Activated T-cell treated with anti-CD3 and anti-CD28 coated beads, Interleukin-2, amount 50 U/mL, for 24 hours (primary cell): Measurements from ENCODE around the gene LIN52.

ENCODE experiments used
- DNase-seq: peaks from one replicate; pipeline ENCODE4 v3.0.0-alpha.2; 2020
- H3K27ac Mint-ChIP-seq: 2 replicates; pipeline ENCODE4 v1.8.0; 2020; ENCODE audit warnings: mild to moderate bottlenecking, mixed read lengths
- H3K27me3 Mint-ChIP-seq: 2 replicates; pipeline ENCODE4 v1.8.0; 2020; ENCODE audit warnings: mixed read lengths
- H3K36me3 Mint-ChIP-seq: 2 replicates; pipeline ENCODE4 v1.8.0; 2020; ENCODE audit warnings: low read depth, mixed read lengths
- H3K4me1 Mint-ChIP-seq: 2 replicates; pipeline ENCODE4 v1.8.0; 2020; ENCODE audit warnings: low read depth, mixed read lengths
- H3K4me3 Mint-ChIP-seq: 2 replicates; pipeline ENCODE4 v1.8.0; 2020; ENCODE audit warnings: mild to moderate bottlenecking, moderate library complexity, mixed read lengths
- H3K9me3 Mint-ChIP-seq: 2 replicates; pipeline ENCODE4 v1.8.0; 2020; ENCODE audit warnings: mixed read lengths

The LIN52 gene

DNA sequence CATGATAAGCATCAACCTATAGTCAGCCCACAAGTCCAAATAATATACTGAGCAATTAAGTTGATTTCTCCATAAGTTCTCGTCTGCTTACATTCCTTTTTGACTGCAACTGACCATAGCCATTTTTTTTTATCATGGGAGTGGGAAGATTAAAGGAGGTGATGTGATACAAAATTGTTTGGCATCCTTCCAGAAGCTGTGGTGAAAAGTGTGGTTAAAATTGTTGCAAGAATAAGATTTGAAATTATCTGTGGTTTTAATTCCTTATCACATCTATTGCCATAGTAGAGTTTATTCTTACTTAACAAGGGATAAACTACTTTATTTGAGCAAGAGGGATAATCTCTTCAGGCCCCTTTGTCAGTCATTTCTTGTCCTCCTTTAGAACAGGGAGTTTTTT is 50.7 kb downstream of the LIN52 start:
- Mint-ChIP-seq H3K27me3 (no peaks in the 10 kb centered on the region), H3K9me3 (no peaks in the 10 kb centered on the region), H3K4me1 (peaks cover 24% of the 10 kb centered on the region), H3K36me3 (no peaks in the 10 kb centered on the region), H3K4me3 (no peak overlapping the region), H3K27ac (no peak overlapping the region)
- no peak for DNase-seq

DNA sequence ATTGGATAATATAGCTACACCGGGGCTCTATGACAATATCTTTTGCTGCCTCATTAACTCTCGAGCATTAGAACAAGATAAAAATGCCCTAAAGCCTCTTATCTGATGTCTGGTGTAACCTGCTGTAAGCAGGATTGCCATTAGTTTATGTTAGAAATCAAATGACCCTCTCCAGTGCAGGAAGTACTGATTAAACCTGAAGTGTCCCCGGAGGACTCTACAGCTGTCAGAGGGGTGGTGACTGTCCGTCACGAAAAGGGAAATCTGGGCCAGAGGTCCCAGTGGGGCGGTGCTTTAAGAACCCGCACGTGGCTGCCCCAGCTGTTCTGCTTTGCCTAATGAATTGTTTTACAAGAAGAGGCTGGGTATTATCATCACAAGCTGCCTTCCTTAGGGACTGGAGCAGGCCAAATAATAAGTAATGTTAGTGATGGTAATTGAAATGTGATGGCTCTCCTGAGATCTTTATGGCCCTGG is 55.7 kb downstream of the LIN52 start:
- no peak overlapping the region for H3K4me3 Mint-ChIP-seq
- no peak for DNase-seq
- H3K36me3 Mint-ChIP-seq = peaks cover 13% of the 10 kb centered on the region
- peaks cover 16% of the 10 kb centered on the region for H3K4me1 Mint-ChIP-seq
- no peak overlapping the region for H3K27ac Mint-ChIP-seq
- H3K27me3 Mint-ChIP-seq = no peaks in the 10 kb centered on the region
- no peaks in the 10 kb centered on the region for H3K9me3 Mint-ChIP-seq

DNA sequence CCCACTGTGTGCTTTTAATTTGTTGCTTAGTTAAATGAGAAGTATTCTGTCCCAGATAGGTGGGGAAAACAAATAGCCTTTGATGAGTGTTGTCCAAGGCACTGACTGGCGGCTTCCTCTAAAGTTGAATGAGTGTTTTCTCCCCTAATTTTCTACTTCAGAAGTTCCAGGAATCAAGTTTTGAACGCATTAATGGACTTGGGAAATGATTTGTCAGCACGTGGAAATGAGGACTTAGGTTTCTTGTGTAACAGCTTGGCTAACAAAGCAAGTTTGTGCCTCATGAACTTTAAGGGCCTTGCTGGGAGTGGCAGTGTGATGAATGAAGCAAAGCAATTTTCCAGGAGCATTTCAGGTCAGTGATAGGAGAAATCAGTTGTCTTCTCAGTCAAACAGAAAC is 56.9 kb downstream of the LIN52 start:
- Mint-ChIP-seq H3K4me1 (peaks cover 13% of the 10 kb centered on the region), H3K27me3 (no peaks in the 10 kb centered on the region), H3K36me3 (peaks cover 20% of the 10 kb centered on the region), H3K4me3 (no peak overlapping the region), H3K9me3 (no peaks in the 10 kb centered on the region), H3K27ac (no peak overlapping the region)
- no peak for DNase-seq

DNA sequence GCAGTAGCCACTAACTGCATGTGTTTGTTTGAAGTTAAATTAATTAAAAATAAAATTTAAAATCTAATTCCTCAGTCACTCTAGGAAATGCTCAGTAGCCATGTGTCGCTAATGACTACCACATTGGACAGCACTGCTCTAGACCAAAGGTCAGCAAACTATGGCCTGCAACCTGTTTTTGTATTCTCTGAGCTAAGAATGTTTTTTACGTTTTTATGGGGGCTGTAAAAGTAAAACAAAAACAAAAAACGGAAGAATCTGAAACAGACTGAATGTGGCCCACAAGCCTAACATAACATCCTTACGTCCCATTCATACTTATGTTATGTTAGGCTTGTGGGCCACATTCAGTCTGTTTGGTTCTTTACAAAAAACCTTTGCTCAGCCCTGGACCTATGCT is 57.8 kb downstream of the LIN52 start:
- no peak overlapping the region for H3K4me3 Mint-ChIP-seq
- no peaks in the 10 kb centered on the region for H3K27me3 Mint-ChIP-seq
- H3K9me3 Mint-ChIP-seq = no peaks in the 10 kb centered on the region
- no peak for DNase-seq
- H3K4me1 Mint-ChIP-seq = peaks cover 17% of the 10 kb centered on the region
- H3K27ac Mint-ChIP-seq = no peak overlapping the region
- H3K36me3 Mint-ChIP-seq = peaks cover 23% of the 10 kb centered on the region

DNA sequence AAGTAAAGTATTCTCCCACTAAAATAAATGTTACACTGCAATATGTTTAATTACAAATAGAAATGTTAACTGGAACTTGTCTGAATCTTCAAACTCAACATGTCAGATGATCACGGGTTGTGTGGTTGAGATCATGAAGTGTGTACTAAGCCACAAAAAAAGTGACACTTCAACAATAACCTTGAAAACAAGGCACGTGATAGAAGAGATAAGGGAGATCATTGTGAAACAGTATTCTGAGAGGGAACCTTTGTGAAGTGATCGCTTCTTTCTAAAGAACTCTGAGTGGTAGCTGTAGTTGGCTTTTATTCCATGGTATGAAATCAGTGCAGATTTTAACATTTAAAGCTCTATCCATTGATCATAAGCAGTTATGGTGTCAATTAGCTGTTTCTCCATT is 60.0 kb downstream of the LIN52 start:
- peaks cover 23% of the 10 kb centered on the region for H3K36me3 Mint-ChIP-seq
- H3K9me3 Mint-ChIP-seq = no peaks in the 10 kb centered on the region
- no peak overlapping the region for H3K4me3 Mint-ChIP-seq
- H3K4me1 Mint-ChIP-seq = peaks cover 21% of the 10 kb centered on the region
- DNase-seq = no peak
- H3K27me3 Mint-ChIP-seq = no peaks in the 10 kb centered on the region
- no peak overlapping the region for H3K27ac Mint-ChIP-seq

DNA sequence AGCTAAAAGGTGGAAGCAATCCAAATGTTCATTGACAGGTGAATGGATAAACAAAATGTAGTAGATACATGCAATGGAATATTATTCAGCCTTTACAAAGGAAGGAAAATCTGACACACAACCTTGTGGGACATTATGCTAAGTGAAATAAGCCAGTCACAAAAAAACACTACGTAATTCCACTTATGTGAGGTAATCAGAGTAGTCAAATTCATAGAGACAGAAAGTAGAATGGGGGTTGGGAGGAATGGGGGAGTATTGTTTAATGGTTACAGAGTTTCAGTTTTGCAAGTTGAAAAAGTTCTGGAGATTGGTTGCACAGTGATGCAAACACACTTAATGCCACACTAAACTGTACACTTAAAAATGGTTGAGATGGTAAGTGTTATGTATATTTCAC is 62.8 kb downstream of the LIN52 start:
- Mint-ChIP-seq H3K4me1 (peaks cover 21% of the 10 kb centered on the region), H3K9me3 (no peaks in the 10 kb centered on the region), H3K4me3 (no peak overlapping the region), H3K36me3 (peaks cover 15% of the 10 kb centered on the region), H3K27me3 (no peaks in the 10 kb centered on the region), H3K27ac (no peak overlapping the region)
- no peak for DNase-seq

DNA sequence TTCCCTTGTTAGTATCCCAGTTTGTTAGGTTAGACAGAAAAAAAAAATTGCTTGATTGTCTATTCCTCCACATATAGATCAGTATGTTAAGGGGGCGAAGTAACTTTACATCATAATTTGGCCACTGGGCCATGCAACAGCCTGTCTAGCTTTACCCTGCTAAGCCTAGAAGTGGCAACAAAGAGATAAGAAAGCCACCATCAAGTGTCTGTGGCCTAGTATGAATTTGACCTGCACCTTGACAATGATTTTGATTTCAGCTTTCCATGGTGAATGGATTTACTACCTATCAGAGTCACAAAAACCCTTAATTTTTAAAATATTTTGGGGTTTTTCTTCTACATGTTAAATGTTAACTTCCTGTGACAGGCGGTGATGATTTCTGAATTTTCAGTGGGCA is 63.9 kb downstream of the LIN52 start:
- peaks cover 13% of the 10 kb centered on the region for H3K36me3 Mint-ChIP-seq
- no peak overlapping the region for H3K4me3 Mint-ChIP-seq
- no peak overlapping the region for H3K27ac Mint-ChIP-seq
- no peaks in the 10 kb centered on the region for H3K9me3 Mint-ChIP-seq
- H3K27me3 Mint-ChIP-seq = no peaks in the 10 kb centered on the region
- no peak for DNase-seq
- H3K4me1 Mint-ChIP-seq = peaks cover 20% of the 10 kb centered on the region

DNA sequence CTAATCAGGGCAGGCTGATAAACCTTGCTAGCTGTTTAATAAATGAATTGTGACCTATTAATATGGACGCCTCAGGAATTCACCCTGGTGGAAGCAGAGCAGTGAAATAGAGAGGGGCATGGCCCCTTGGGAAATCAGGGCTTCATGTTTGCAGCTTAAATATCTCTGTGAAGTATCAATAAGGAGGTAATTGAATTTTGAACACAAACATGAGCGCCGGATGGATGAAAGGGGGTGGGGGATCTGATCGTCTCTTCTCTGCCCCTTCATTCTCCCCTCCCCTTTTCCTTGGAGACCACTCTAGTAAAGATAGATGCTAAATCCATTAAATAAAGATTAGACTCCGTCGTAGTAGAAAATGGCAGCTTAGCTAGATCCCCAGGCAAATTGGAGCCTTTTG is 70.5 kb downstream of the LIN52 start:
- Mint-ChIP-seq H3K27me3 (no peaks in the 10 kb centered on the region), H3K4me3 (no peak overlapping the region), H3K27ac (no peak overlapping the region), H3K36me3 (peaks cover 8% of the 10 kb centered on the region), H3K9me3 (no peaks in the 10 kb centered on the region), H3K4me1 (no peaks in the 10 kb centered on the region)
- no peak for DNase-seq

DNA sequence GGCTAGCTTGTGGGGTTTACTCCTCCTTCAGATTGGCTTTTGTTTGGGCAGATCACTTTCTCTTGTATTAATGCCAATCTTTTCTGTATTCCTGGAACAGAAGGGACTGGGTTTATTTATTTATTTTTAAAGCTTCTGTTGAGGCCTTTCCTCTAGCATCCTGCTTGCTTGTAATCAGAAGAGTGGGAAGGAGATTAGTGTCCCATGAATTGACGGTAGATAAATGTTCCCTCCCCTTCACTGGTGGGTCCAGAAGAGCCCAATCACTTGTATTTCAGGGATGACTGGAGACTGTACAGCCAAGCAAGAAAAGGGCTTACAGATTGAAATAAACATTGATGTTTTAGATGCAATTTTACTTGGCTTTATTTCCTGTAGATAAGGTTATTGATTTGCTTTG is 71.0 kb downstream of the LIN52 start:
- no peak for DNase-seq
- H3K4me1 Mint-ChIP-seq = no peaks in the 10 kb centered on the region
- no peaks in the 10 kb centered on the region for H3K9me3 Mint-ChIP-seq
- no peak overlapping the region for H3K4me3 Mint-ChIP-seq
- no peaks in the 10 kb centered on the region for H3K27me3 Mint-ChIP-seq
- H3K36me3 Mint-ChIP-seq = peaks cover 8% of the 10 kb centered on the region
- H3K27ac Mint-ChIP-seq = no peak overlapping the region

DNA sequence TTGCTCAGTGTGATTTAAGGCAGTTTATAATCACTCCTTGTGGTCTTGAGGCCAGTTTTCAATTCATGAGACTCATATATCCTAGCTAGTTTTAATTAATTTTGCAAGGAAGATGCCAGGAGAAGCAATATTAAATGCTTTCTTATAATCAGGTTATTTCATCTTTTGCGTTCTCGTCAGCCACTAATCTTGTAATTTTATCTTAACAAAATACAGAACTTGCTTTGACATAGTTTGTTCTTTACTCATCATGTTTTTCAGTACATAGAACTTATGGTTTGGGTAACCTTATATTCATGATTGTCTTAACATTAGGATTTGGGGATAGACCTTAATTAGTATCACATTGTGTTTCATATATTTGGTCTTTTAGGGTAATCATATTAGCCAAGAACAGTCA is 76.0 kb downstream of the LIN52 start:
- no peak for DNase-seq
- Mint-ChIP-seq H3K27me3 (no peaks in the 10 kb centered on the region), H3K4me1 (no peaks in the 10 kb centered on the region), H3K36me3 (peaks cover 28% of the 10 kb centered on the region), H3K4me3 (no peak overlapping the region), H3K9me3 (no peaks in the 10 kb centered on the region), H3K27ac (no peak overlapping the region)

DNA sequence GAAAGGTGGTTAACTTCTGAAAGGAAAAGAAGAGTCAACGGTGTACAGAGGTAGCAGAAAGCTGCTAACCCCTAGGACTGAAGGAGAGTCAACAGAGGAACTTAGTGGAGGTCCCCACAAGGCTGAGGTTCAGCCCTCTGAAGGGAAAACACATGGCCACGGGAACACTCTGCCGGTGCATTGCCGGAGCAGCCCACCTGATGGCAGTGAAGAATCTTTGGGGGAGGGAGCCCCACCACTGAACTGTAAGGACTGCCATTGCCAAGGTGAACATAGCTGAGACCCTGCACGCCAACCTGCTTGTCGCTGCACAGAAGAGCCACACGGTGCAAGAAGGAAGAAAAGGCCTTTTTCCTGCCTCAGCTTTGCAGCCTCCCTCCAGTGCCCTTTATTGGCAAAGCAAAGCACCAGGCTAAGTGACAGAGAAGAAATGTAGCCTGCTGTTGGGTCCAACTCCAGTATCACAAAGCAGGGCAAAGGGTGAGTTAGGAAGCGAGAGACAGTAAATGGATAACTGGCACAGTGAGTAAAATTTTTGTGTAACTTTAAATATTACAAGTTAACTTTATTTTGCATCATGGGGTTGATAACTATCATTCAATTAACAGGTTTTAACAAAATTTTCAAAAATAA is 76.9 kb downstream of the LIN52 start:
- Mint-ChIP-seq H3K27ac (no peak overlapping the region), H3K4me3 (no peak overlapping the region), H3K36me3 (peaks cover 34% of the 10 kb centered on the region), H3K9me3 (no peaks in the 10 kb centered on the region), H3K27me3 (no peaks in the 10 kb centered on the region), H3K4me1 (no peaks in the 10 kb centered on the region)
- no peak for DNase-seq

DNA sequence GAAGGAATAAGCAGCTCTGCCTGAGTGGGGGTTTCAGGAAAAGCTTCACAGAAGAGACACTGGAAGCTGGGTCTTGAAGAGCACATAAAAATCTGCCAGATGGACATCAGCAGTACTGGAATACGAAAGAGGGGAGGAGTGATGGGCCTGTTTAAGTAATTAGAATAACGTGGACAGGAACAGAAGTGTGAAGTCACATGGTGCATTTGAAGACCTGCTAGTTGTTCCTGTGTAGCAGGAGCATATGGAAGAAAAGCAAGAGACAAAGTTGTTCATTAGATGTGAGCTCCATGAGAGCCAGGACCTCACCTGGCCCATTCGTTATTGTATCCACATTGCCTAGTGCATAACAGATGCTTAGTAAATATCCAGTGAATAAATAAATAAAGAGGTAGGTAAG is 85.2 kb downstream of the LIN52 start:
- Mint-ChIP-seq H3K27ac (no peak overlapping the region), H3K4me3 (no peak overlapping the region), H3K27me3 (no peaks in the 10 kb centered on the region), H3K9me3 (no peaks in the 10 kb centered on the region), H3K4me1 (no peaks in the 10 kb centered on the region), H3K36me3 (peaks cover 17% of the 10 kb centered on the region)
- no peak for DNase-seq

DNA sequence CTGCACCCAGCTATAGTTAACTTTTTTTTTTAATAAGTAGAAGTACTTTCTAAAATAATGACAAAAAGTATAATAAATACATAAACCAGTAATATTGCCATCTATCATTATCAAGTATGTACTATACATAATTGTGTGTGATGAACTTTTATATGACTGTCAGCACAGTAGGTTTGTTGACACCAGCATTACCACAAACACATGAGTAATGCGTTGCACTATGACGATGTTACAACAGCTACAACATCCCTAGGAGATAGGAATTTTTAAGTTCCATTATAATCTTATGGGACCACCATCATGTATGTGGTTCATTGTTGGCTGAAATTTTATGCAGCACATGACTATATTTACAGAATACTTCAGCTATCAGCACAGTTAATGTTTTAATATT is 91.6 kb downstream of the LIN52 start:
- Mint-ChIP-seq H3K36me3 (peaks cover 2% of the 10 kb centered on the region), H3K9me3 (no peaks in the 10 kb centered on the region), H3K4me3 (no peak overlapping the region), H3K4me1 (no peaks in the 10 kb centered on the region), H3K27me3 (no peaks in the 10 kb centered on the region), H3K27ac (no peak overlapping the region)
- no peak for DNase-seq

DNA sequence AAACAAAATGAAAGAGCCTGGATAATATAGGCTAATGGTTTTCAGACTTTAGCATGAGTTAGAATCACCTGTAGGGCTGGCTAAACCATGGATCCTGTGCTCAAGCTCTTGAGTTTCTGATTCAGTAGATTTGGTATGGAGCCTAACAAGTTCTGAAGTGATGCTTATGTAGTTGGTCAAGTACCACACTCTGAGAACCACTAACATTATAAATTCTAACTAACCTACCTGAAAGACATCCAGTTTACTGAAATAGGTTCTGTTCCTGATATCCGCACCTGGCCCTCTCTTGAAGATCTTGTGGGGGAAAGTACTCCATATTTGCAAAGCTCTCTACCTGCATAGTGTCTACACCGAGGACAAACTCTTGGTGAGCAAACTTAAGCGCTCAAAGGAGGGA is 95.1 kb downstream of the LIN52 start:
- Mint-ChIP-seq H3K27me3 (no peaks in the 10 kb centered on the region), H3K27ac (no peak overlapping the region), H3K4me1 (no peaks in the 10 kb centered on the region), H3K36me3 (peaks cover 9% of the 10 kb centered on the region), H3K9me3 (no peaks in the 10 kb centered on the region), H3K4me3 (no peak overlapping the region)
- DNase-seq = no peak

DNA sequence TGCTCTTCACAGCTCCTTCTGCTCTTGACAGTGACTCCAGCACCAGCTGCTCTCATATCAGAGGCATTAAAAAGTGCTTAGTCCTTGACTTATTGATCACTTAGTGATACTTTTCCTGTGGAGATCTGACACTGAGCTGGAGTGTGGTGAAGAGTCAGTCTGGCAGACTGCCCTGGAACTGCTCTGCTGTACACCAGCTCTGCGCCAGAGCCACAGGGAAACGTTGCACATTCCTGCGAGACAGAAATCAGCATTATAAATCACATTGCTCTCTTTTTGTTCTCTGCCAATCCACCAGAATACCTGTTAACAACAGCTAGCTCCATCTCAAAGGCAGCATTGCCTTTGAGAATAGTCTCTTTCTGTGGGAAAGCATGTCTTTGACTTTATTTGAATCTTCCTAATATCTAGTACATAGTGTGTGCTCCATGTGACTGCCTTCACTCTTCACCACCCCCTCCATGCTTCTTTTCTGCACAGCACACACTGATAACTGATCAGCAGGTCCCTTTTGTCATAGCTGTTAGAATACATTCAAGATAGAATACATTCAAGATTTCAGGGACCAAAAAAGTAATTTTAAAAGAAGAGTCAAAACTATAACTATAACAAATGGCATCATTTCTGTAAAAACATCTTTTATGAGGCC is 106.3 kb downstream of the LIN52 start:
- H3K27ac Mint-ChIP-seq = no peak overlapping the region
- H3K36me3 Mint-ChIP-seq = peaks cover 11% of the 10 kb centered on the region
- no peaks in the 10 kb centered on the region for H3K9me3 Mint-ChIP-seq
- H3K4me3 Mint-ChIP-seq = no peak overlapping the region
- no peaks in the 10 kb centered on the region for H3K27me3 Mint-ChIP-seq
- DNase-seq = no peak
- H3K4me1 Mint-ChIP-seq = no peaks in the 10 kb centered on the region
